C4-2B (cell line): ENCODE measurements around the gene ALKAL2.

Source experiments
- CTCF ChIP-seq: fragments of 450-650 bp; conservative IDR thresholded peaks from 2 replicates; pipeline ENCODE4 v1.5.1; 2017; ENCODE audit warnings: mild to moderate bottlenecking
- ZFX ChIP-seq: fragments of 450-650 bp; IDR thresholded peaks from 2 replicates; pipeline ENCODE4 v1.6.1; 2017

- no peak for TF ChIP-seq CTCF
- TF ChIP-seq ZFX = no peak
Measured at GRCh38 chr2:262117-262516, 25.8 kb downstream of the ALKAL2 start.
